Measurements from ENCODE around the gene UBE2O. TPM values are rescaled to one million over a fixed set of nuclear protein-coding genes. Genes with fewer than 3 reads are reported as not detected.

The UBE2O gene
- total RNA-seq, 4 donors from 2014 or later = 20.5 to 75.1 (median 31.6) TPM

- no peak overlapping the region for H3K27ac ChIP-seq
- H3K9me3 ChIP-seq = no peaks in the 10 kb centered on the region
- TF ChIP-seq CTCF (IDR thresholded peaks at IDR 0.05) = no peak
- no peak for TF ChIP-seq POLR2A (IDR thresholded peaks at IDR 0.05)
- no peak for DNase-seq
- H3K27me3 ChIP-seq = no peaks in the 10 kb centered on the region
- no peak overlapping the region for H3K4me3 ChIP-seq
- H3K36me3 ChIP-seq = no peaks in the 10 kb centered on the region
- peaks cover 0 to 19% (median 8%) of the 10 kb centered on the region in 4 donors for H3K4me1 ChIP-seq
These were observed 74.2 kb downstream of the UBE2O start for GRCh38 chr17:76378548-76379274.

- H3K4me3 ChIP-seq = no peak overlapping the region
- no peaks in the 10 kb centered on the region for H3K4me1 ChIP-seq
- H3K27ac ChIP-seq = no peak overlapping the region
- TF ChIP-seq POLR2A (IDR thresholded peaks at IDR 0.05) (no peak), CTCF (IDR thresholded peaks at IDR 0.05) (no peak)
- peak in 1 of 3 donors; percentile 39 for DNase-seq
- no peaks in the 10 kb centered on the region for H3K27me3 ChIP-seq
- H3K36me3 ChIP-seq = no peaks in the 10 kb centered on the region
- H3K9me3 ChIP-seq = no peaks in the 10 kb centered on the region
These were observed 76.4 kb downstream of the UBE2O start for GRCh38 chr17:76376318-76377133.

GRCh38 chr17:76371656-76372628 lies 81.0 kb downstream of the UBE2O start:
- no peak for TF ChIP-seq CTCF (IDR thresholded peaks at IDR 0.05)
- TF ChIP-seq POLR2A (IDR thresholded peaks at IDR 0.05) = no peak
- H3K27ac ChIP-seq = no peak overlapping the region
- H3K4me1 ChIP-seq = no peaks in the 10 kb centered on the region

GRCh38 chr17:76370261-76370993 lies 82.5 kb downstream of the UBE2O start:
- Histone ChIP-seq H3K4me3 (no peak overlapping the region), H3K4me1 (no peaks in the 10 kb centered on the region), H3K27ac (no peak overlapping the region), H3K9me3 (no peaks in the 10 kb centered on the region), H3K27me3 (no peaks in the 10 kb centered on the region), H3K36me3 (no peaks in the 10 kb centered on the region)
- TF ChIP-seq POLR2A (IDR thresholded peaks at IDR 0.05) = no peak
- peak in 3 of 6 experiments; percentile 5 to 29 (median 15) for TF ChIP-seq CTCF (IDR thresholded peaks at IDR 0.05)
- DNase-seq = peak in 1 of 3 donors; percentile 57

More at GRCh38 chr17:76371656-76372628, 81.0 kb downstream of the UBE2O start:
- no peak overlapping the region for H3K4me3 ChIP-seq
- no peaks in the 10 kb centered on the region for H3K36me3 ChIP-seq
- H3K27me3 ChIP-seq = no peaks in the 10 kb centered on the region
- no peak for DNase-seq
- H3K9me3 ChIP-seq = no peaks in the 10 kb centered on the region

Measured in Peyer's patch (tissue), 4 donors.